Measurements from ENCODE around the gene OR10A3. TPM values are rescaled to one million over a fixed set of nuclear protein-coding genes. Genes with fewer than 3 reads are reported as not detected.

OR10A3 gene
- total and polyA plus RNA-seq, 4 donors, result not detected

DNA sequence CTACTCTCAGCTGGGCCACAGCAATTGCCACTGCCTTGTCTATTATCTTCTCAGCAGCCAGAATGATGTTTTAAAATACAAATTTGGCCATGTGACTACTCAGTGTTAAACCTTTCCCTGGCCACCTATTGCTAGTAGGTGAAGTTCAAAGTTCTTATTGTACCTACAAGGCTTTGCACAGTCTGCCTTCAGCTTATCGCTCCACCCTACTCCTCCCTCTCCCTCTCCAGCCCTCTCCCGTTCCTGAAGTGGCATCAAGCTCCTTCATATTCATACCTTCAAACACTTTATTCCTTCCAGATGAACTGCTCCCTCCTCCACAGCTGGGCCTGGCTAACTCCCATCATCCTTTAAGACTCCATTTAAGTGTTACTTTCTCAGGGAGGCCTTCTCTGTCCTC is 47.7 kb downstream of the OR10A3 start:
- DNase-seq (peak in 1 of 3 donors; percentile 61), ATAC-seq (ENCODE audit: insufficient read depth, low FRiP score) (no peak)
- Histone ChIP-seq H3K9me3 (ENCODE audit: control insufficient read depth in 4 of 4, insufficient read depth in 3 of 4, low read length in 3 of 4) (no peaks in the 10 kb centered on the region), H3K4me1 (ENCODE audit: control insufficient read depth in 5 of 5, insufficient read depth in 5 of 5, low read length in 5 of 5) (peaks cover 0 to 14% (median 0%) of the 10 kb centered on the region in 5 donors), H3K4me3 (no peak overlapping the region), H3K27ac (ENCODE audit: low read depth in 1 of 2, low read length in 1 of 2) (no peak overlapping the region), H3K27me3 (ENCODE audit: control insufficient read depth in 3 of 3, insufficient read depth in 3 of 3, low read length in 2 of 3) (no peaks in the 10 kb centered on the region), H3K36me3 (ENCODE audit: control insufficient read depth in 4 of 4, insufficient read depth in 4 of 4, low read length in 4 of 4) (no peaks in the 10 kb centered on the region), H3K9ac (ENCODE audit: insufficient read depth in 1 of 2, low read length in 2 of 2) (no peak overlapping the region)
- TF ChIP-seq, protein P1, sequence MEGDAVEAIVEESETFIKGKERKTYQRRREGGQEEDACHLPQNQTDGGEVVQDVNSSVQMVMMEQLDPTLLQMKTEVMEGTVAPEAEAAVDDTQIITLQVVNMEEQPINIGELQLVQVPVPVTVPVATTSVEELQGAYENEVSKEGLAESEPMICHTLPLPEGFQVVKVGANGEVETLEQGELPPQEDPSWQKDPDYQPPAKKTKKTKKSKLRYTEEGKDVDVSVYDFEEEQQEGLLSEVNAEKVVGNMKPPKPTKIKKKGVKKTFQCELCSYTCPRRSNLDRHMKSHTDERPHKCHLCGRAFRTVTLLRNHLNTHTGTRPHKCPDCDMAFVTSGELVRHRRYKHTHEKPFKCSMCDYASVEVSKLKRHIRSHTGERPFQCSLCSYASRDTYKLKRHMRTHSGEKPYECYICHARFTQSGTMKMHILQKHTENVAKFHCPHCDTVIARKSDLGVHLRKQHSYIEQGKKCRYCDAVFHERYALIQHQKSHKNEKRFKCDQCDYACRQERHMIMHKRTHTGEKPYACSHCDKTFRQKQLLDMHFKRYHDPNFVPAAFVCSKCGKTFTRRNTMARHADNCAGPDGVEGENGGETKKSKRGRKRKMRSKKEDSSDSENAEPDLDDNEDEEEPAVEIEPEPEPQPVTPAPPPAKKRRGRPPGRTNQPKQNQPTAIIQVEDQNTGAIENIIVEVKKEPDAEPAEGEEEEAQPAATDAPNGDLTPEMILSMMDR (IDR thresholded peaks at IDR 0.05; ENCODE audit: control extremely low read depth, extremely low read depth), result no peak
- WGBS, 2 donors, result 59 to 81% methylated on average over 2 of the region's 2 CpGs

DNA sequence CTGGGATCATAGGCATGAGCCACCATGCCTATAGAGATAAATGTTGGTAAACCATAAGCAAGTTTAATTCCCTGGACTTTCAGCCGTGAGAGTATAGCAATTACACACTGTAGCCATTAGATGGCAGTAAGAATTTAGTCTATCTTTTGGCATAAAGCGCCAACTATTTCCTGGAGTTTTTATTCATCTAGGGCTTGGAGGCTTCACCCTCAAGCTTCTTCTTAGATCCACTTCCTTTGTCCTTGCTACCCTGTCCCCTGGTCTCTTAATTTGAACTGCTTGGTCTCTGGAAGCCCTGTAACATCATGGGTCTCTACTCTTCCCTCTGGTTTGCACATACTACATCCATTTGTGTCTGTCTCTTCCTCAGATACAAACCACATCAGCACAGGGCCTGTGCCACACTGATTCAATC is 48.7 kb downstream of the OR10A3 start:
- ATAC-seq (ENCODE audit: insufficient read depth, low FRiP score) (peak; percentile 86), DNase-seq (peak in 2 of 3 donors; percentile 71 to 77)
- Histone ChIP-seq H3K27ac (ENCODE audit: low read depth in 1 of 2, low read length in 1 of 2) (no peak overlapping the region), H3K9ac (ENCODE audit: insufficient read depth in 1 of 2, low read length in 2 of 2) (no peak overlapping the region), H3K9me3 (ENCODE audit: control insufficient read depth in 4 of 4, insufficient read depth in 3 of 4, low read length in 3 of 4) (no peaks in the 10 kb centered on the region), H3K27me3 (ENCODE audit: control insufficient read depth in 3 of 3, insufficient read depth in 3 of 3, low read length in 2 of 3) (no peaks in the 10 kb centered on the region), H3K4me3 (no peak overlapping the region), H3K36me3 (ENCODE audit: control insufficient read depth in 4 of 4, insufficient read depth in 4 of 4, low read length in 4 of 4) (no peaks in the 10 kb centered on the region), H3K4me1 (ENCODE audit: control insufficient read depth in 5 of 5, insufficient read depth in 5 of 5, low read length in 5 of 5) (peaks cover 0 to 14% (median 0%) of the 10 kb centered on the region in 5 donors)
- WGBS, 2 donors, result 5 to 13% methylated on average over 2 of the region's 2 CpGs
- TF ChIP-seq, protein P1 (IDR thresholded peaks at IDR 0.05; ENCODE audit: control extremely low read depth, extremely low read depth), result peak; percentile 46

DNA sequence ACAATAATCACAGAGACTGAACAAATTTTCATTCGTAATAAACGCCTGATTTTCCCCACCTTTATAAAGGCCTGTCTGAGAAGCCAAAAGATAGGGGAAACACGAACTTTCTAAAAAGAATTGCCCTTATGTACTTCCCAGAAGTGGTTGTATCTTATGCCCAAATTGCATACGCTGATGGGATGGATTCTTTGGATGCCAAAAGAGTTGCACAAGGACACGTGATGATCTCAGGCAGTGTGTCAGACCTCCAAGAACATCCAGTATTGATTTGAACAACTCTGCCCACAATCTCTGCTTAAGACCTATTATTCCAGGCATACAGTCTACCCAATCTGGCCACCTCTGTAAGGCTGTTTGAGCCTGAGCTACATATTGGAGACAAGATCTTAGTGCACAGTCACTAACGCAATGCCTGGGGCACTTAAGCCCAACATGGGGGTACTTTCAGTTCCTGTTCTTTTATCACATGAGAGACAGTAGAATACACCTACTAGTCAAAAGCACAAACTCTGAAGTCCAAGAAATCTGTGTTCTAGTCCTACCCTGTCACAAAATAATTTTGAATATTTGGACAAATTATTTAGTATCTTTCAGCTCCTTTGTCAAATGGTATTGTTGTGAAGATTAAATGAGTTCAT is 49.3 kb downstream of the OR10A3 start:
- Histone ChIP-seq H3K4me3 (no peak overlapping the region), H3K27me3 (ENCODE audit: control insufficient read depth in 3 of 3, insufficient read depth in 3 of 3, low read length in 2 of 3) (no peaks in the 10 kb centered on the region), H3K36me3 (ENCODE audit: control insufficient read depth in 4 of 4, insufficient read depth in 4 of 4, low read length in 4 of 4) (no peaks in the 10 kb centered on the region), H3K27ac (ENCODE audit: low read depth in 1 of 2, low read length in 1 of 2) (no peak overlapping the region), H3K4me1 (ENCODE audit: control insufficient read depth in 5 of 5, insufficient read depth in 5 of 5, low read length in 5 of 5) (peaks cover 0 to 14% (median 0%) of the 10 kb centered on the region in 5 donors), H3K9ac (ENCODE audit: insufficient read depth in 1 of 2, low read length in 2 of 2) (no peak overlapping the region), H3K9me3 (ENCODE audit: control insufficient read depth in 4 of 4, insufficient read depth in 3 of 4, low read length in 3 of 4) (no peaks in the 10 kb centered on the region)
- WGBS, 2 donors, result 55 to 62% methylated on average over 6 of the region's 6 CpGs
- TF ChIP-seq, protein P1 (IDR thresholded peaks at IDR 0.05; ENCODE audit: control extremely low read depth, extremely low read depth), result no peak
- DNase-seq (no peak), ATAC-seq (ENCODE audit: insufficient read depth, low FRiP score) (no peak)
